A549 (cell line): Measurements from ENCODE around the gene AQP5. TPM values are rescaled to one million over a fixed set of nuclear protein-coding genes. Genes with fewer than 3 reads are reported as not detected.
A peak's percentile ranks its signal among the peaks of the same experiment; 100 is the strongest.

ENCODE experiments used
- ATAC-seq, 2 experiments: fragments of 200-7000 bp in 1 of 2; fragments of >200 bp in 1 of 2; cut with Nextera tagmentation in 1 of 2; cut with Tn5 transposase in 1 of 2; 3 replicates each; pipeline versions ENCODE4 v1.8.0 to v1.9.1; 2018 to 2020; ENCODE audit warnings: mild to moderate bottlenecking in 1 of 2, moderate library complexity in 1 of 2
- CTCF ChIA-PET: fragments of 300-600 bp; sonication (Branson Sonifier 250); formaldehyde crosslinking; extraction: SDS; loops from one replicate; lab custom pipeline; 2021; ENCODE audit warnings: antibody characterized with exemption, inconsistent platforms; lab: Yijun Ruan, JAX
- POLR2A ChIA-PET: fragments of 350-600 bp; formaldehyde crosslinking; extraction: SDS; loops from one replicate; lab custom pipeline; 2021; ENCODE audit warnings: antibody characterized with exemption, inconsistent platforms; lab: Yijun Ruan, JAX
- DNase-seq, 2 experiments: peaks; one replicate each; pipeline versions ENCODE4 v3.0.0 to v3.0.0-alpha.2; 2011 to 2016; ENCODE audit warnings: low read depth in 1 of 2, low spot score in 1 of 2
- FAIRE-seq: peaks from 2 replicates; lab custom pipeline; 2011; peaks lifted over from hg19 to GRCh38; lab: Jason Lieb, UNC
- H3K27ac ChIP-seq, 2 experiments: fragments of >200 bp; sonication (Bioruptor Twin); formaldehyde crosslinking; 3 replicates each; pipeline ENCODE4 v1.5.1; 2016 to 2017
- H3K4me1 ChIP-seq: fragments of >200 bp; sonication (Bioruptor Twin); formaldehyde crosslinking; 3 replicates; pipeline ENCODE4 v1.6.1; 2016
- H3K4me2 ChIP-seq: fragments of >200 bp; sonication (Bioruptor Twin); formaldehyde crosslinking; 3 replicates; pipeline ENCODE4 v1.6.1; 2016
- H3K4me3 ChIP-seq: fragments of >200 bp; sonication (Bioruptor Twin); formaldehyde crosslinking; 3 replicates; pipeline ENCODE4 v1.5.1; 2016
- H3K9me3 ChIP-seq: fragments of >200 bp; sonication (Bioruptor Twin); formaldehyde crosslinking; 3 replicates; pipeline ENCODE4 v1.6.1; 2016
- CHD2 ChIP-seq: fragments of 150-350 bp; IDR thresholded peaks from 2 replicates; pipeline ENCODE4 v1.6.1; 2014; ENCODE audit warnings: low read length; ENCODE audit not compliant: partially characterized antibody
- GATA3 ChIP-seq: IDR thresholded peaks from 2 replicates; pipeline ENCODE4 v1.6.1; 2012; ENCODE audit warnings: borderline replicate concordance
- HES2 ChIP-seq: fragments of >200 bp; sonication (Bioruptor Twin); formaldehyde crosslinking; IDR thresholded peaks from 2 replicates; pipeline ENCODE4 v1.6.1; 2016
- KDM1A ChIP-seq: fragments of 200-600 bp; sonication (generic); IDR thresholded peaks from 2 replicates; pipeline ENCODE4 v1.6.1; 2016; ENCODE audit warnings: low read depth, mild to moderate bottlenecking
- MAFK ChIP-seq: fragments of 450-650 bp; IDR thresholded peaks from 2 replicates; pipeline ENCODE4 v1.6.1; 2014; ENCODE audit not compliant: partially characterized antibody
- PBX3 ChIP-seq: IDR thresholded peaks from 2 replicates; pipeline ENCODE4 v1.6.1; 2012
- PHF8 ChIP-seq: fragments of 200-600 bp; sonication (generic); IDR thresholded peaks from 2 replicates; pipeline ENCODE4 v1.6.1; 2016; ENCODE audit warnings: low read depth, mild to moderate bottlenecking, antibody characterized with exemption, moderate library complexity, borderline replicate concordance
- RAD21 ChIP-seq, 2 experiments: fragments of >200 bp in 1 of 2; sonication (Bioruptor Twin) in 1 of 2; formaldehyde crosslinking in 1 of 2; IDR thresholded peaks in 1 of 2; conservative IDR thresholded peaks in 1 of 2; 2 replicates in 1 of 2; 3 replicates in 1 of 2; pipeline ENCODE4 v1.6.1; 2012 to 2018; ENCODE audit warnings: inconsistent platforms in 1 of 2
- RCOR1 ChIP-seq: fragments of 150-350 bp; IDR thresholded peaks from 2 replicates; pipeline ENCODE4 v1.6.1; 2014; ENCODE audit warnings: antibody characterized with exemption, low read length, low read depth
- RFX5 ChIP-seq: fragments of 450-650 bp; IDR thresholded peaks from 2 replicates; pipeline ENCODE4 v1.7.1; 2014; ENCODE audit warnings: antibody characterized with exemption, mild to moderate bottlenecking, moderate library complexity
- RNF2 ChIP-seq: fragments of 200-600 bp; sonication (generic); IDR thresholded peaks from 2 replicates; pipeline ENCODE4 v1.6.1; 2016; ENCODE audit warnings: low read depth, mild to moderate bottlenecking, antibody characterized with exemption, moderate library complexity, borderline replicate concordance
- SREBF2 ChIP-seq: fragments of 450-650 bp; IDR thresholded peaks from 2 replicates; pipeline ENCODE4 v1.6.1; 2014; ENCODE audit warnings: mild to moderate bottlenecking, moderate library complexity
- TFCP2L1 ChIP-seq: fragments of 250-450 bp; sonication (Bioruptor Pico); IDR thresholded peaks from 2 replicates; pipeline ENCODE4 v1.5.0; 2021; ENCODE audit warnings: mild to moderate bottlenecking
- TP53 ChIP-seq: fragments of 250-450 bp; sonication (Bioruptor Pico); IDR thresholded peaks from 2 replicates; pipeline ENCODE4 v1.5.0; 2021; ENCODE audit warnings: mild to moderate bottlenecking, moderate library complexity
- USF2 ChIP-seq: fragments of 450-650 bp; IDR thresholded peaks from 2 replicates; pipeline ENCODE4 v1.6.1; 2014; ENCODE audit warnings: antibody characterized with exemption
- ZC3H11A ChIP-seq: fragments of 450-650 bp; IDR thresholded peaks from 2 replicates; pipeline ENCODE4 v1.6.1; 2014; ENCODE audit warnings: antibody characterized with exemption, mild to moderate bottlenecking
- ZFP36 ChIP-seq: fragments of 450-650 bp; IDR thresholded peaks from 2 replicates; pipeline ENCODE4 v1.6.1; 2014; ENCODE audit warnings: borderline replicate concordance; ENCODE audit not compliant: partially characterized antibody
- ZNF302 ChIP-seq: fragments of 250-450 bp; sonication (Bioruptor Pico); IDR thresholded peaks from 2 replicates; pipeline ENCODE4 v1.9.0; 2021; ENCODE audit warnings: inconsistent platforms, mild to moderate bottlenecking, moderate library complexity
- WGBS: methylation state at CpG from one replicate; pipeline ENCODE4 v1.1.6; 2017; ENCODE audit errors: missing lambda C conversion rate; 5-methylcytosine and 5-hydroxymethylcytosine counted together
- polyA minus RNA-seq: library from RNA; depleted of rRNA, polyadenylated mRNA; stranded (reverse); fragments of >200 nt; gene quantifications from 2 replicates; pipeline ENCODE4 v1.2.3, GENCODE V29; 2011; rRNA and poly(A)+ RNA removed
- polyA plus RNA-seq, 4 experiments: library from polyadenylated mRNA; depleted of rRNA in 3 of 4; stranded (reverse); fragments of >200 nt; fragmentation: RNase III in 1 of 4; extraction: RNeasy Plus Mini Kit Qiagen cat#74134 plus additional on column Dnase treatment in 1 of 4; gene quantifications; 2 replicates in 3 of 4; 3 replicates in 1 of 4; pipeline ENCODE4 v1.2.3, GENCODE V29; 2011 to 2017
- TF ChIP-seq, protein P1 (sequence below): fragments of 200-600 bp; sonication (generic); IDR thresholded peaks from 2 replicates; pipeline ENCODE4 v1.6.1; 2016; ENCODE audit warnings: antibody characterized with exemption, mild to moderate bottlenecking, moderate library complexity
- TF ChIP-seq, protein P2 (sequence below): IDR thresholded peaks from 2 replicates; pipeline ENCODE4 v1.6.1; 2012
- TF ChIP-seq, protein P3 (sequence below): fragments of >200 bp; sonication (Bioruptor Twin); formaldehyde crosslinking; IDR thresholded peaks from 3 replicates; pipeline ENCODE4 v1.5.1; 2016

Gene AQP5
- polyA plus RNA-seq (2011; rRNA removed) (not detected in 2 replicates), polyA plus RNA-seq (2017; fragmentation: RNase III; extraction: RNeasy Plus Mini Kit Qiagen cat#74134 plus additional on column Dnase treatment) (not detected in 3 replicates), polyA minus RNA-seq (not detected in 2 replicates)
- not detected in 2 replicates for polyA plus RNA-seq (2012; cell fraction: cytosol; rRNA removed)
- polyA plus RNA-seq (2012; cell fraction: nucleus; rRNA removed), result not detected in 2 replicates

DNA sequence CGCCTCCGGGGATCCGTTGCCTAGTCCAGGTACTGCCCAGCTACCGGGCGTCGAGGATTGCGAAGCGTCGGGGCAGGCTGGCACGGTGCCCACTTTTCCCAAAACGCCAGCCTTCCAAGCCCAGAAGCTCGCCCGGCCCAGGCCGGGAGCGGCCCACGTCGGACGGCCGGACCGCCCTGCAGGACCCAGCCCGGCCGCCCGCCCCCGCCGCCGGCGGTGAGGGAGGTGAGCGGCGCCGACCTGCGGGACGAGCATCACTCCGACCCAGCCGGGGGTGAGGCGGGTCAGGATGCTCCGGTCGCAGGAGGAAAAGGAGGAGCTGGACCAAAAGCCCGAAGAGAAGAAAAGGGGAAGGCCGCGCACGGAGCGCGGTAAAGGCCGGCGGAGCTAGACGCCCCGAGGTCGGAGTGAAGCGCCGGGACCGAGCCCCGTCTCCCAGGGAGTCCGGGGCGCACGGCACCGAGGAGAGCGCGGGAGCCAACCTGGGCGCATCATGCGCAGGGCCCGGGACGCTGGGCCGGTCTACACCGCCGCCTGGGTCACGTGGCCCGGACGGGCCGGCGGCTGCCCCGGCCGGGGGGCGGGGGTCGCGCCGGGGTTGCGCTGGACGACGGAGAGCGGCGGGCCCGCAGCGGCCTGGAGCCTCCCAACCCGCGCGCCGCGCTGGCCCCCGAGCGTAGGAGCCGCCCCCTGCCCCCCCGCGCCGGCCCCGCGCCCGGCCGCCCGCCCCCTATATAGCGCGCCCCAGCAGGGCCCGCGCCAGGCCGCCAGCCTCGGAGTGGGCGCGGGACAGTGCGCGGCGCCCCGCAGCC is at the start of gene AQP5:
Gene AQP5, plus strand, starts transcription at position 762 of the 812 bp plus-strand sequence. CDS start 146 bp downstream, outside the sequence.
- WGBS, result 95% methylated on average over 66 of the region's 111 CpGs
- FAIRE-seq, result no peak
- H3K4me3 ChIP-seq, result no peak within 1 kb of the TSS
- peak within 1 kb of the TSS in 1 of 2 experiments; percentile 74; a peak in 3 of 6 replicates for H3K27ac ChIP-seq
- no peak for DNase-seq
- H3K9me3 ChIP-seq, result no peaks in the 10 kb centered on the region
- peak within 1 kb of the TSS; percentile 57 for H3K4me2 ChIP-seq
- TF ChIP-seq RCOR1 (no peak), USF2 (no peak), KDM1A (no peak), ZFP36 (no peak), MAFK (no peak), ZNF302 (CRISPR knock-in tag) (no peak), PBX3 (no peak), TFCP2L1 (CRISPR knock-in tag) (no peak), RAD21 (conservative IDR thresholded peaks at IDR 0.05 in 1 of 2, IDR thresholded peaks at IDR 0.05 in 1 of 2) (no peak)
- TF ChIP-seq, protein P1, sequence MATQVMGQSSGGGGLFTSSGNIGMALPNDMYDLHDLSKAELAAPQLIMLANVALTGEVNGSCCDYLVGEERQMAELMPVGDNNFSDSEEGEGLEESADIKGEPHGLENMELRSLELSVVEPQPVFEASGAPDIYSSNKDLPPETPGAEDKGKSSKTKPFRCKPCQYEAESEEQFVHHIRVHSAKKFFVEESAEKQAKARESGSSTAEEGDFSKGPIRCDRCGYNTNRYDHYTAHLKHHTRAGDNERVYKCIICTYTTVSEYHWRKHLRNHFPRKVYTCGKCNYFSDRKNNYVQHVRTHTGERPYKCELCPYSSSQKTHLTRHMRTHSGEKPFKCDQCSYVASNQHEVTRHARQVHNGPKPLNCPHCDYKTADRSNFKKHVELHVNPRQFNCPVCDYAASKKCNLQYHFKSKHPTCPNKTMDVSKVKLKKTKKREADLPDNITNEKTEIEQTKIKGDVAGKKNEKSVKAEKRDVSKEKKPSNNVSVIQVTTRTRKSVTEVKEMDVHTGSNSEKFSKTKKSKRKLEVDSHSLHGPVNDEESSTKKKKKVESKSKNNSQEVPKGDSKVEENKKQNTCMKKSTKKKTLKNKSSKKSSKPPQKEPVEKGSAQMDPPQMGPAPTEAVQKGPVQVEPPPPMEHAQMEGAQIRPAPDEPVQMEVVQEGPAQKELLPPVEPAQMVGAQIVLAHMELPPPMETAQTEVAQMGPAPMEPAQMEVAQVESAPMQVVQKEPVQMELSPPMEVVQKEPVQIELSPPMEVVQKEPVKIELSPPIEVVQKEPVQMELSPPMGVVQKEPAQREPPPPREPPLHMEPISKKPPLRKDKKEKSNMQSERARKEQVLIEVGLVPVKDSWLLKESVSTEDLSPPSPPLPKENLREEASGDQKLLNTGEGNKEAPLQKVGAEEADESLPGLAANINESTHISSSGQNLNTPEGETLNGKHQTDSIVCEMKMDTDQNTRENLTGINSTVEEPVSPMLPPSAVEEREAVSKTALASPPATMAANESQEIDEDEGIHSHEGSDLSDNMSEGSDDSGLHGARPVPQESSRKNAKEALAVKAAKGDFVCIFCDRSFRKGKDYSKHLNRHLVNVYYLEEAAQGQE, result no peak
- TF ChIP-seq, protein P2, sequence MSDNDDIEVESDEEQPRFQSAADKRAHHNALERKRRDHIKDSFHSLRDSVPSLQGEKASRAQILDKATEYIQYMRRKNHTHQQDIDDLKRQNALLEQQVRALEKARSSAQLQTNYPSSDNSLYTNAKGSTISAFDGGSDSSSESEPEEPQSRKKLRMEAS, result no peak
- ATAC-seq, result no peak
- ChIA-PET POLR2A (no interaction called here), CTCF (interaction anchor here (0.9 to 29.8 kb wide), 7 partner anchors 13 to 113 kb away, joined by 3 to 708 read pairs (median 14); partner anchors contain the start of genes AQP2, ASIC1 and SMARCD1)
- peaks cover 27% of the 10 kb centered on the region for H3K4me1 ChIP-seq

GRCh38 chr12:49912345-49913255 is 49.1 kb upstream of the AQP5 start:
- Histone ChIP-seq H3K4me3 (no peak overlapping the region), H3K4me1 (peaks cover 5% of the 10 kb centered on the region; the same call in 1 of the 3 replicates), H3K9me3 (no peaks in the 10 kb centered on the region), H3K4me2 (no peak overlapping the region), H3K27ac (no peak overlapping the region)
- no peak for TF ChIP-seq PHF8
- TF ChIP-seq GATA3, result no peak
- TF ChIP-seq RNF2, result no peak
- TF ChIP-seq CHD2, result no peak
- TF ChIP-seq ZC3H11A, result no peak
- TF ChIP-seq, protein P3, sequence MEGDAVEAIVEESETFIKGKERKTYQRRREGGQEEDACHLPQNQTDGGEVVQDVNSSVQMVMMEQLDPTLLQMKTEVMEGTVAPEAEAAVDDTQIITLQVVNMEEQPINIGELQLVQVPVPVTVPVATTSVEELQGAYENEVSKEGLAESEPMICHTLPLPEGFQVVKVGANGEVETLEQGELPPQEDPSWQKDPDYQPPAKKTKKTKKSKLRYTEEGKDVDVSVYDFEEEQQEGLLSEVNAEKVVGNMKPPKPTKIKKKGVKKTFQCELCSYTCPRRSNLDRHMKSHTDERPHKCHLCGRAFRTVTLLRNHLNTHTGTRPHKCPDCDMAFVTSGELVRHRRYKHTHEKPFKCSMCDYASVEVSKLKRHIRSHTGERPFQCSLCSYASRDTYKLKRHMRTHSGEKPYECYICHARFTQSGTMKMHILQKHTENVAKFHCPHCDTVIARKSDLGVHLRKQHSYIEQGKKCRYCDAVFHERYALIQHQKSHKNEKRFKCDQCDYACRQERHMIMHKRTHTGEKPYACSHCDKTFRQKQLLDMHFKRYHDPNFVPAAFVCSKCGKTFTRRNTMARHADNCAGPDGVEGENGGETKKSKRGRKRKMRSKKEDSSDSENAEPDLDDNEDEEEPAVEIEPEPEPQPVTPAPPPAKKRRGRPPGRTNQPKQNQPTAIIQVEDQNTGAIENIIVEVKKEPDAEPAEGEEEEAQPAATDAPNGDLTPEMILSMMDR, result no peak
- TF ChIP-seq SREBF2, result no peak
- TF ChIP-seq TP53, result no peak
- no peak for TF ChIP-seq RFX5
- TF ChIP-seq HES2, result no peak
- no peak for TF ChIP-seq KDM1A
- DNase-seq, result no peak
- POLR2A ChIA-PET, result no interaction called here
- ATAC-seq, result peak in 1 of 2 experiments; percentile 38; a peak in 2 of 6 replicates
- CTCF ChIA-PET, result interaction anchor here (0.5 to 2.6 kb wide), 6 partner anchors 17 to 55 kb away, joined by 3 to 9 read pairs (median 4); no protein-coding TSS in a partner anchor
- 71% methylated on average over 15 of the region's 16 CpGs for WGBS
- FAIRE-seq, result no peak
